Peyer's patch (tissue), 4 donors: ENCODE results near the gene MAB21L2.

Experiments used
- CTCF ChIP-seq, 6 experiments: fragments of 450-650 bp in 4 of 6; fragments of 200-600 bp in 2 of 6; sonication (generic) in 1 of 6; IDR thresholded peaks; one replicate each; pipeline ENCODE4 v1.5.1; 2017 to 2019; ENCODE audit warnings: antibody characterized with exemption in 6 of 6, mild to moderate bottlenecking in 3 of 6, moderate library complexity in 1 of 6
- POLR2A ChIP-seq, 2 donors: fragments of 450-650 bp; IDR thresholded peaks; one replicate each; pipeline ENCODE4 v1.5.1; 2017; ENCODE audit warnings: antibody characterized with exemption in 2 of 2, mild to moderate bottlenecking in 2 of 2, moderate library complexity in 2 of 2

GRCh38 chr4:150570862-150571261 is 11.1 kb upstream of the MAB21L2 start:
- TF ChIP-seq CTCF (IDR thresholded peaks at IDR 0.05), result no peak
- TF ChIP-seq POLR2A (IDR thresholded peaks at IDR 0.05), result no peak
